ENCODE results near the gene TMIGD1. TPM values are rescaled to one million over a fixed set of nuclear protein-coding genes. Genes with fewer than 3 reads are reported as not detected.

Gene TMIGD1
- polyA plus RNA-seq, 1 donor (not counting 4 experiments of a cell fraction or from before 2014, with no cell fraction given) = not detected

GRCh38 chr17:30304778-30305177 is 29.1 kb downstream of the TMIGD1 start:
- peaks cover 3% of the 10 kb centered on the region for H3K9me3 ChIP-seq (ENCODE audit: control insufficient read depth, low read depth, low read length)
- dilution Hi-C loops (cut with MboI; ENCODE audit: extremely low pct_ligation_motif_present, low sequenced_read_pairs) = no loop called here
- no peaks in the 10 kb centered on the region for H3K4me1 ChIP-seq (ENCODE audit: control insufficient read depth, extremely low read depth, insufficient read depth, low read length)
- no peaks in the 10 kb centered on the region for H3K79me2 ChIP-seq (ENCODE audit: control insufficient read depth, insufficient read depth, low read length)
- no peaks in the 10 kb centered on the region for H4K20me1 ChIP-seq (ENCODE audit: control insufficient read depth, extremely low read depth, insufficient read depth, low read length)
- no peak overlapping the region for H3K9ac ChIP-seq (ENCODE audit: control insufficient read depth, extremely low read depth, insufficient read depth, low read length)
- H3K27ac ChIP-seq (ENCODE audit: control insufficient read depth, insufficient read depth, low read length) = no peak overlapping the region
- FAIRE-seq (no peak), DNase-seq (ENCODE audit: low read depth, low spot score) (no peak)
- peaks cover 24% of the 10 kb centered on the region for H3K27me3 ChIP-seq (ENCODE audit: control insufficient read depth, extremely low read depth, insufficient read depth, low read length)
- no peak overlapping the region for H3K4me2 ChIP-seq (ENCODE audit: control insufficient read depth, extremely low read depth, insufficient read depth, low read depth, low read length)
- no peak overlapping the region for H2AFZ ChIP-seq (ENCODE audit: control insufficient read depth, low read length)
- no peak overlapping the region for H3K4me3 ChIP-seq (ENCODE audit: control insufficient read depth in 2 of 3, extremely low read depth in 1 of 3, insufficient read depth in 2 of 3, low read depth in 1 of 3, low read length in 3 of 3)
- no peaks in the 10 kb centered on the region for H3K36me3 ChIP-seq (ENCODE audit: control insufficient read depth in 2 of 2, extremely low read depth in 1 of 2, insufficient read depth in 2 of 2, low read length in 2 of 2)
- no peak for TF ChIP-seq CTCF (optimal IDR thresholded peaks at IDR 0.05 in 1 of 3, IDR thresholded peaks at IDR 0.05 in 1 of 3, conservative IDR thresholded peaks at IDR 0.05 in 1 of 3; ENCODE audit: extremely low read depth in 1 of 3, insufficient read depth in 2 of 3, low read length in 3 of 3)
- TF ChIP-seq EZH2 (IDR thresholded peaks at IDR 0.05; ENCODE audit: low read length) = no peak
- H3K9me1 ChIP-seq (ENCODE audit: control insufficient read depth, extremely low read depth, insufficient read depth, low read length) = no peaks in the 10 kb centered on the region

- H3K4me2 ChIP-seq (ENCODE audit: control insufficient read depth, extremely low read depth, insufficient read depth, low read depth, low read length) = no peak overlapping the region
- H3K9me1 ChIP-seq (ENCODE audit: control insufficient read depth, extremely low read depth, insufficient read depth, low read length) = no peaks in the 10 kb centered on the region
- H3K27me3 ChIP-seq (ENCODE audit: control insufficient read depth, extremely low read depth, insufficient read depth, low read length) = peaks cover 34% of the 10 kb centered on the region
- DNase-seq (ENCODE audit: low read depth, low spot score) (no peak), FAIRE-seq (no peak)
- H2AFZ ChIP-seq (ENCODE audit: control insufficient read depth, low read length) = no peak overlapping the region
- H3K36me3 ChIP-seq (ENCODE audit: control insufficient read depth in 2 of 2, extremely low read depth in 1 of 2, insufficient read depth in 2 of 2, low read length in 2 of 2) = no peaks in the 10 kb centered on the region
- TF ChIP-seq CTCF (optimal IDR thresholded peaks at IDR 0.05 in 1 of 3, IDR thresholded peaks at IDR 0.05 in 1 of 3, conservative IDR thresholded peaks at IDR 0.05 in 1 of 3; ENCODE audit: extremely low read depth in 1 of 3, insufficient read depth in 2 of 3, low read length in 3 of 3) (no peak), EZH2 (IDR thresholded peaks at IDR 0.05; ENCODE audit: low read length) (no peak)
- no peaks in the 10 kb centered on the region for H3K4me1 ChIP-seq (ENCODE audit: control insufficient read depth, extremely low read depth, insufficient read depth, low read length)
- H3K4me3 ChIP-seq (ENCODE audit: control insufficient read depth in 2 of 3, extremely low read depth in 1 of 3, insufficient read depth in 2 of 3, low read depth in 1 of 3, low read length in 3 of 3) = no peak overlapping the region
- dilution Hi-C loops (cut with MboI; ENCODE audit: extremely low pct_ligation_motif_present, low sequenced_read_pairs) = no loop called here
- peaks cover 2% of the 10 kb centered on the region for H4K20me1 ChIP-seq (ENCODE audit: control insufficient read depth, extremely low read depth, insufficient read depth, low read length)
- H3K9me3 ChIP-seq (ENCODE audit: control insufficient read depth, low read depth, low read length) = peaks cover 3% of the 10 kb centered on the region
- no peak overlapping the region for H3K27ac ChIP-seq (ENCODE audit: control insufficient read depth, insufficient read depth, low read length)
- no peak overlapping the region for H3K9ac ChIP-seq (ENCODE audit: control insufficient read depth, extremely low read depth, insufficient read depth, low read length)
- H3K79me2 ChIP-seq (ENCODE audit: control insufficient read depth, insufficient read depth, low read length) = no peaks in the 10 kb centered on the region
Observed at GRCh38 chr17:30302241-30302640, 31.6 kb downstream of the TMIGD1 start.

Measured in keratinocyte (primary cell).